Loucy (cell line): Measurements from ENCODE around the gene STAT5A.
"Not testable (repeated sequence)": the region's sequence is repeated elsewhere in the genome, so short reads cannot be mapped to it uniquely, and the experiment has no call there.

Source experiments
- H2AFZ ChIP-seq: fragments of 200-600 bp; sonication (generic); 2 replicates; pipeline ENCODE4 v1.6.0; 2016; ENCODE audit warnings: antibody characterized with exemption, mild to moderate bottlenecking, low read length, moderate library complexity
- H3F3A ChIP-seq: fragments of 200-600 bp; 2 replicates; pipeline ENCODE4 v1.6.0; 2016; ENCODE audit warnings: antibody characterized with exemption, low read depth, mild to moderate bottlenecking
- H3K27me3 ChIP-seq: fragments of 200-600 bp; sonication (generic); 2 replicates; pipeline ENCODE4 v1.6.1; 2014; ENCODE audit warnings: low read length, mild to moderate bottlenecking; ENCODE audit not compliant: insufficient read depth, poor library complexity, severe bottlenecking
- H3K36me3 ChIP-seq: fragments of 200-600 bp; sonication (generic); 2 replicates; pipeline ENCODE4 v1.6.1; 2016; ENCODE audit warnings: low read length; ENCODE audit not compliant: insufficient read depth
- H3K4me1 ChIP-seq: fragments of 200-600 bp; sonication (generic); 2 replicates; pipeline ENCODE4 v1.5.1; 2014; ENCODE audit warnings: low read length, mild to moderate bottlenecking; ENCODE audit not compliant: insufficient read depth, poor library complexity, severe bottlenecking
- H3K4me2 ChIP-seq: fragments of 200-600 bp; sonication (generic); 2 replicates; pipeline ENCODE4 v1.6.0; 2014; ENCODE audit warnings: antibody characterized with exemption, low read length, low read depth, mild to moderate bottlenecking; ENCODE audit not compliant: poor library complexity, severe bottlenecking
- H3K4me3 ChIP-seq: fragments of 200-600 bp; sonication (generic); 2 replicates; pipeline ENCODE4 v1.5.1; 2014; ENCODE audit warnings: low read length, mild to moderate bottlenecking, mixed read lengths; ENCODE audit not compliant: poor library complexity, severe bottlenecking
- H3K79me2 ChIP-seq: fragments of 200-600 bp; sonication (generic); 2 replicates; pipeline ENCODE4 v1.6.1; 2014; ENCODE audit warnings: low read length; ENCODE audit not compliant: insufficient read depth
- H3K9ac ChIP-seq: fragments of 200-600 bp; sonication (generic); 2 replicates; pipeline ENCODE4 v1.6.0; 2014; ENCODE audit warnings: mild to moderate bottlenecking, low read depth, low read length, moderate library complexity; ENCODE audit not compliant: poor library complexity, severe bottlenecking
- H3K9me2 ChIP-seq: fragments of 200-600 bp; sonication (generic); replicated peaks from 2 replicates; pipeline ENCODE4 v1.6.1; 2016; ENCODE audit warnings: low read depth, low read length, mixed read lengths
- H3K9me3 ChIP-seq: fragments of 200-600 bp; sonication (generic); 2 replicates; pipeline ENCODE4 v1.6.1; 2014; ENCODE audit warnings: mild to moderate bottlenecking, antibody characterized with exemption, low read length, low read depth; ENCODE audit not compliant: insufficient read depth
- H4K20me1 ChIP-seq: fragments of 200-600 bp; sonication (generic); 2 replicates; pipeline ENCODE4 v1.6.0; 2014; ENCODE audit warnings: antibody characterized with exemption, low read length, mild to moderate bottlenecking; ENCODE audit not compliant: insufficient read depth, poor library complexity, severe bottlenecking
- EZH2phosphoT487 ChIP-seq: fragments of 200-600 bp; IDR thresholded peaks from 2 replicates; pipeline ENCODE4 v1.6.1; 2018; ENCODE audit warnings: antibody characterized with exemption, mild to moderate bottlenecking, moderate library complexity, borderline replicate concordance
- TF ChIP-seq, protein P1 (sequence below): fragments of 200-600 bp; sonication (generic); conservative IDR thresholded peaks from 2 replicates; pipeline ENCODE4 v1.5.1; 2014; ENCODE audit warnings: mild to moderate bottlenecking, antibody characterized with exemption, low read length

Gene STAT5A

DNA sequence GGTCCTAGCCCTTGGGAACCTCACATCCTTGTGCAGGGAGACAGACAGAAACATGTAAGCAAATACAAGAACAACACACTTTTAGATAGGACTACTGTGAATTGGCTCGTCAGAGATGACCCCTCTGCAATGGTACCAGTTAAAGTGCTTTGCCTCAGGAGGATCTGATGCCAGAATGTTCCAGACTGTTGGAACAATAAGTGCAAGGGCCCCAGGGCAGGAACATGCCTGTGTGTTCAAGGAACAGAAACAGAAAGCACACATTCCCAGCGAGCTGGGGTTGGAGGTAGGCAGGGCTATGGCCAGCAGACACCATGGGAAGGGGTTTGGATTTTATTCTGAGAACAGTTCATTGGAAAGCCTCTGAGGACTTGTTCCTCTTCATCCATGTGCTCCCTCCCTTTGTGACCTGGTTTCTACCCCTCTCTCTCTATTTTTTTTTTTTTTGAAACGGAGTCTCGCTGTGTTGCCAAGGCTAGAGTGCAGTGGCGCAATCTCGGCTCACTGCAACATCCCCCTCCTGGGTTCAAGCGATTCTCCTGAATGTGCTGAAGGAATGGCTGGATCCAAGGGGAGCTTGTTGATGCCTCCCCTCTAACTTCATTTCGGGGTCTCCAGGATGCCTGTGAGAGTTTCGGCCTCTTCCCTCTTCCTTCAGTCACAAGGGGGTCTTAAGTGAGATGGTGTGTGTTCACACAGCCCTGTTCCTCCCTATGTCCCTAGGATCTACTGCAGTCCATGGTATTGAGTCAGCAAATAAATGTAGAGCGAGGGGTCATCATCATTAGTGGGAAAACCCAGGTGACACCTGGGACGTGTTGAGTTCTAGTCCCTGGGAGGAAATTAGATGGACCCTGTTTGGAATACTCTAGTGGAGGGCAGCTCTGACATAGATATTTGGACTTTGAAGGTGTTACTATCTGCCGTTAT is 6.4 kb downstream of the STAT5A start:
- no peaks in the 10 kb centered on the region for H3K9me3 ChIP-seq
- peak overlapping the region; percentile 38 for H3K9ac ChIP-seq
- H3K4me2 ChIP-seq, result peak overlapping the region; percentile 47
- peaks cover 69% of the 10 kb centered on the region for H4K20me1 ChIP-seq
- TF ChIP-seq EZH2phosphoT487, result no peak
- TF ChIP-seq, protein P1, sequence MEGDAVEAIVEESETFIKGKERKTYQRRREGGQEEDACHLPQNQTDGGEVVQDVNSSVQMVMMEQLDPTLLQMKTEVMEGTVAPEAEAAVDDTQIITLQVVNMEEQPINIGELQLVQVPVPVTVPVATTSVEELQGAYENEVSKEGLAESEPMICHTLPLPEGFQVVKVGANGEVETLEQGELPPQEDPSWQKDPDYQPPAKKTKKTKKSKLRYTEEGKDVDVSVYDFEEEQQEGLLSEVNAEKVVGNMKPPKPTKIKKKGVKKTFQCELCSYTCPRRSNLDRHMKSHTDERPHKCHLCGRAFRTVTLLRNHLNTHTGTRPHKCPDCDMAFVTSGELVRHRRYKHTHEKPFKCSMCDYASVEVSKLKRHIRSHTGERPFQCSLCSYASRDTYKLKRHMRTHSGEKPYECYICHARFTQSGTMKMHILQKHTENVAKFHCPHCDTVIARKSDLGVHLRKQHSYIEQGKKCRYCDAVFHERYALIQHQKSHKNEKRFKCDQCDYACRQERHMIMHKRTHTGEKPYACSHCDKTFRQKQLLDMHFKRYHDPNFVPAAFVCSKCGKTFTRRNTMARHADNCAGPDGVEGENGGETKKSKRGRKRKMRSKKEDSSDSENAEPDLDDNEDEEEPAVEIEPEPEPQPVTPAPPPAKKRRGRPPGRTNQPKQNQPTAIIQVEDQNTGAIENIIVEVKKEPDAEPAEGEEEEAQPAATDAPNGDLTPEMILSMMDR, result no peak
- H3F3A ChIP-seq, result no peaks in the 10 kb centered on the region
- no peak overlapping the region for H2AFZ ChIP-seq
- no peaks in the 10 kb centered on the region for H3K9me2 ChIP-seq
- peaks cover 89% of the 10 kb centered on the region for H3K79me2 ChIP-seq
- no peak overlapping the region for H3K4me3 ChIP-seq
- H3K36me3 ChIP-seq, result peaks cover 69% of the 10 kb centered on the region
- H3K27me3 ChIP-seq, result no peaks in the 10 kb centered on the region
- H3K4me1 ChIP-seq, result peaks cover 45% of the 10 kb centered on the region

DNA sequence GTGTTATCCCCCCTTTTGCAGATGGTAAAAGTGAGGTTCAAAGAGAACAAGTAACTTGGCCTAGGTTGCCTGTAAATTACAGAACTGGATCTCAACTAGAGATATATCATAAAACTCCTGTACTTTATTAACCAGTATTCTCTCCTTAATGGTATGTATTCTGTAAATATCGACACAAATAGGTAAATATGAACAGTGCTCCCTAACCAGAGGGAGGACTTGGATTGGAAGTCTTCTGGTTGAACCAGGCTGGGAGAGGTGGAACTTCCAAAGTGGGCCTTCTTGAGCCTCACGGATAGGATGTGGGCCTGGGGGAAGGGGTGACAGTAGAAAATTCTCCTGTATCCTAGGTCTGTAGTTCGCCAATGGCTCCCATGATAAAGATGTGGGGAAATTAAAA is 7.7 kb downstream of the STAT5A start:
- Histone ChIP-seq H3F3A (no peaks in the 10 kb centered on the region), H4K20me1 (peaks cover 57% of the 10 kb centered on the region), H2AFZ (no peak overlapping the region), H3K9me3 (no peaks in the 10 kb centered on the region), H3K9ac (no peak overlapping the region), H3K4me1 (peaks cover 33% of the 10 kb centered on the region), H3K36me3 (peaks cover 63% of the 10 kb centered on the region; the same call in 1 of the 2 replicates), H3K27me3 (no peaks in the 10 kb centered on the region), H3K4me2 (peak overlapping the region; percentile 47), H3K4me3 (no peak overlapping the region), H3K9me2 (no peaks in the 10 kb centered on the region), H3K79me2 (peaks cover 76% of the 10 kb centered on the region)
- TF ChIP-seq, protein P1, result no peak
- no peak for TF ChIP-seq EZH2phosphoT487

DNA sequence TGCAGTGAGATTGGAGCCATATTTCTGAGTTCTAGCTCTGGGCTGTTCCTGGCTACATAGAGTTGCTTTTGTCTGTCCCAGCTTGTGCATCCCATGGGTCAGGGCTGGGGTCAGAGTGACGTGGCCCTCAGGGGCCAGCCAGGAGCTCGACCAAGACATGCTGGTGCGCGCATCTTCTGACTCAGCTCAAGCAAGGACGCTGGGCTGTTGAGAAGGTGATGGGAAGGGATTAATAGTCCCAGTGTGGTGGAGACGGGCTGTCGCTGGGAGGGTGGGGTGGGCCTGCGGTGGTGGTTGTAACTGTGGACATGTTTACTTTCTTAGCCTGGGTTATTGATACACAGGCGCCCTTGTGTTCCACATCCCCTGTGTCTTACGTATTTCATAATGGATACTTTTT is 9.5 kb downstream of the STAT5A start:
- peaks cover 48% of the 10 kb centered on the region for H4K20me1 ChIP-seq

DNA sequence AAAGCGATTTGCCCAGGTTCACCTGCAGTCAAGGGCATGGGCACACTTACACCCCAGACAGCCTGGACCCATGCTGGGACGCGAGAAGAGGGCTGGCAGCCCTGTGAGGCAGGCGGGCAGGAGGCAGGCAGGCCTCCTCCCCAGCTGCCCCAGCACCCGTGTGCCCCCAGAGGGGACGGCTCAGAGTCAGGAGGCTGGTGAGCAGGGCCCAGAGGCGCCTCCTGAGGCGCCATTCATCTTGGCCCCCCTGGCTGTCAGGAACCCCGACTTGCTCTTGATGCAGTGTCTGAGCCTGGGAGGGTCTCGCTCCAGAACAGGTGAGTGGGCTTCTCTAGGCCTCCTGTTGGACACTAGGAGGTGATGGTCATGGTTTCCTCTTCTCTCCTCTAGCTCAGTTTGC is 11.1 kb downstream of the STAT5A start:
- H3K27me3 ChIP-seq, H3K4me2 ChIP-seq: not testable (repeated sequence)
- peaks cover 43% of the 10 kb centered on the region for H3K79me2 ChIP-seq

More for the DNA sequence above, 9.5 kb downstream of the STAT5A start:
- not testable (repeated sequence) for H3K9ac ChIP-seq, H3K9me3 ChIP-seq, H3K9me2 ChIP-seq, H3K4me3 ChIP-seq, H3F3A ChIP-seq, H2AFZ ChIP-seq, H3K27me3 ChIP-seq, H3K4me2 ChIP-seq
- H3K4me1 ChIP-seq, result peaks cover 22% of the 10 kb centered on the region
- H3K79me2 ChIP-seq, result peaks cover 59% of the 10 kb centered on the region
- peaks cover 72% of the 10 kb centered on the region; the same call in 1 of the 2 replicates for H3K36me3 ChIP-seq

DNA sequence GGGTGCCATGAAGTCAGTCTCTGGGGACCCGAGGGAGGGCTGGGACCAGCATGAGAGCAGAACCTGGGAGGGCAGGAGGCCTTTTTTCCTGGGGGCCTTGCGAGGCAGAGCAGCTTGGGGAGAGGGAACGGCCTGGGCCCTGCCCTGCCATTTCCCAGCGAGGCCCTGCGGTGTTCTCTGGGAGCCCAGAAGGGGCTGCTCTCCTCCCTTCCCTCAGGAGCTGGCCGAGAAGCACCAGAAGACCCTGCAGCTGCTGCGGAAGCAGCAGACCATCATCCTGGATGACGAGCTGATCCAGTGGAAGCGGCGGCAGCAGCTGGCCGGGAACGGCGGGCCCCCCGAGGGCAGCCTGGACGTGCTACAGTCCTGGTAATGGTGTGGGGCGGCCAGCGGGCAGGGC is 11.6 kb downstream of the STAT5A start:
- H3K4me2 ChIP-seq, H3K27me3 ChIP-seq, H3F3A ChIP-seq, H2AFZ ChIP-seq, H3K9me2 ChIP-seq, H3K9me3 ChIP-seq, H3K9ac ChIP-seq, H3K4me3 ChIP-seq: not testable (repeated sequence)
- Histone ChIP-seq H3K36me3 (peaks cover 79% of the 10 kb centered on the region; the same call in 1 of the 2 replicates), H3K79me2 (peaks cover 37% of the 10 kb centered on the region), H4K20me1 (peaks cover 27% of the 10 kb centered on the region), H3K4me1 (peaks cover 14% of the 10 kb centered on the region)

More for the DNA sequence above, 11.1 kb downstream of the STAT5A start:
- H3K9ac ChIP-seq, H3K9me2 ChIP-seq, H3K4me3 ChIP-seq, H3F3A ChIP-seq, H3K9me3 ChIP-seq, H2AFZ ChIP-seq: not testable (repeated sequence)
- peaks cover 79% of the 10 kb centered on the region; the same call in 1 of the 2 replicates for H3K36me3 ChIP-seq
- peaks cover 18% of the 10 kb centered on the region for H3K4me1 ChIP-seq
- H4K20me1 ChIP-seq, result peaks cover 33% of the 10 kb centered on the region
